GM21515 (cell line): ENCODE measurements around the gene ASB18.
"Not testable (repeated sequence)": the region's sequence is repeated elsewhere in the genome, so short reads cannot be mapped to it uniquely, and the experiment has no call there.

Experiments used
- ATAC-seq: cut with Tn5 transposase; IDR thresholded peaks from one replicate; pipeline ENCODE4 v1.9.1; 2021; ENCODE audit not compliant: unreplicated experiment

ASB18 gene, protein sequence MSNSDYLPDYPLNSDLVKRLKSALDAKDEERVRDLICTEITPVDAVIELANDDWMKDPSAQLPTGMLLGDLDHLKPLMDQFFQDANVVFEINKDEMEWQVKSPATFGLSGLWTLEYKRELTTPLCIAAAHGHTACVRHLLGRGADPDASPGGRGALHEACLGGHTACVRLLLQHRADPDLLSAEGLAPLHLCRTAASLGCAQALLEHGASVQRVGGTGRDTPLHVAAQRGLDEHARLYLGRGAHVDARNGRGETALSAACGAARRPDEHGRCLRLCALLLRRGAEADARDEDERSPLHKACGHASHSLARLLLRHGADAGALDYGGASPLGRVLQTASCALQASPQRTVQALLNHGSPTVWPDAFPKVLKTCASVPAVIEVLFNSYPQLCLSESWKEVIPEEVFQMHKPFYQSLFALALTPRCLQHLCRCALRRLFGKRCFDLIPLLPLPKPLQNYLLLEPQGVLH

GRCh38 chr2:236264256-236264655, at the start of gene ASB18:
TSS of gene ASB18 (minus strand) at chr2:236264406. CDS start at chr2:236264345, 61 bp downstream.
- ATAC-seq = no peak

- no peak for ATAC-seq
Observed at GRCh38 chr2:236311286-236311685, 47.1 kb upstream of the ASB18 start.

- ATAC-seq = no peak
Observed at GRCh38 chr2:236309669-236310029, 45.4 kb upstream of the ASB18 start.

- ATAC-seq = no peak
Observed at GRCh38 chr2:236308855-236309668, 44.9 kb upstream of the ASB18 start.

DNA sequence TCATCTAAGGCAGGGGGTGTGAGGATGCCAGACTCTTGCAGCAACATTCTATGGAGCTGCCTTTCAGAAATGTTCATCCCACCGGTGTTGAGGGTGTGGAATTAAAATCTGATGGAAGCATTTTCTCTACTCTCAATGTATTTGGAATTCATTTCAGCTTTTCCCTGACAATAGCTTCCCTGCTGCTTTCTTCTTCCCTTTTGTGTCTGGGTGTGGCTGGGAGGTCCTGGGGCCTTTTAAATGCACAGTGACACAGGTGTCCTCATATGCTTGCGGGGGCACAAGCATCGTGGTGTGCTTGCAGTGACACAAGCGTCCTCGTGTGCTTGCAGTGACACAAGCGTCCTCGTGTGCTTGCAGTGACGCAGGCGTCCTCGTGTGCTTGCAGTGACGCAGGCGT, 43.4 kb upstream of the ASB18 start:
- ATAC-seq = no peak

DNA sequence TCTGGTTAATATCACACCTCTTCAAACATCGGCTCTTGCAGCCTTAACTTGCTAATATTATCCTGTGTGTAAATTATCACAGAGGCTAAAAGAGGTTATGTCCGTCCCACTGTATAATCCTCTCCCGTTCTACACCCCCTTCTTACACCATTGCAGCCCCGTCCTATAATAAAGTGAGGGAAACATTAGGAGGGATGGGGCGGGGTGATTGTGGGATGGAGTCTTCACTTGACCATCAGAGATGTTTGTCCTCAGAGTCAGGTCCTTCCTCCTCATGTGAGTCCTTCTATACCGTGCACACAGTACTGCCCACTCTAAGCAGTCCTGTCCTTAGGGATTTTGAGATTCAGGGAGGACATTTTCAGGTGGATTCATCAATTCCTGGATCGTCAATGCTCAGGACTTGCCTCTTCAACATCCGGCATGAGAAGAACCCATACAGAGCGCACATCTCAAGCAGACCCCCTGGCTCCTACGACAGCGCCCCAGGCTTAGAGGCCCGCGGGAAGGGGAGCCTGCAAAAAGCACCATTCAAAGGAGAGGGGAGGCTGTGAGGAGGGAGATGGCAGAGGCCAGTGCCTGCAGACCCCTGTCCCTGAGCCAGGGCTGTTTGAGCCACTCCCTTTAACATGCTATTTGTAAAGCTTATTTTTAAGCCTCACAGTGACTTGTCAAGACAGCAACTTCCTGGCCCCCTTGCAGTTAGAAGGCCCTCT, 42.8 kb upstream of the ASB18 start:
- no peak for ATAC-seq

DNA sequence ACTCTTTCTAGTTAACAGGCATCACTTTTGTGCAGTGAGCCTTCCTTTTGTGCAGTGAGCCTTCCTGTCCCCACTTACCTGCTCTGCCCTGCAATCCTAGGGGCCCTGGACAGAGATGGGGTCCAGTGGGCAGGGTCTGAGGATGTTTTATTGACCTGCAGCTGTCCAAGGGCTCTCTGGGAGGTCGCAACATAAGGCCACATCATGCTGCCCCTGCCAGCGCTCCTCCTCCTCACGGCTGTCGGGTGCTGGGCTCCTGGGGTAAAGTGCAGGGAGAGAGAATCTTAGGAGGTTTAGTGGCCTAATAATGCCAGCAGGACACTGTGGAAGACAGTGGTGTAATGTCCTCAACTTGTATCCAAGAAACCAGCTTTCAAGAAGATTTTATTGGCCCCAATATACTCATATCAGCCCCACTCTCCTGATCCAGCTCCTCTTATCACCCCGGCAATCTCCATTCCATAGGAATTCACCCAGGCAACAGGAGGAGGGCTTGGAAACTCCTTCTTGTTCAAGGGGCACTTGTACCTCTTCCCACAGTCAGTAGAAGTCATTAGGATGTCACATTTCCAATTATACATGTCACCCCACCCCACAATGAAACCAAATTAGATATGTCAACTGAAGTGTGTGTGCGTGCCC, 41.9 kb upstream of the ASB18 start:
- ATAC-seq = no peak

GRCh38 chr2:236305531-236305930, 41.3 kb upstream of the ASB18 start:
- no peak for ATAC-seq

DNA sequence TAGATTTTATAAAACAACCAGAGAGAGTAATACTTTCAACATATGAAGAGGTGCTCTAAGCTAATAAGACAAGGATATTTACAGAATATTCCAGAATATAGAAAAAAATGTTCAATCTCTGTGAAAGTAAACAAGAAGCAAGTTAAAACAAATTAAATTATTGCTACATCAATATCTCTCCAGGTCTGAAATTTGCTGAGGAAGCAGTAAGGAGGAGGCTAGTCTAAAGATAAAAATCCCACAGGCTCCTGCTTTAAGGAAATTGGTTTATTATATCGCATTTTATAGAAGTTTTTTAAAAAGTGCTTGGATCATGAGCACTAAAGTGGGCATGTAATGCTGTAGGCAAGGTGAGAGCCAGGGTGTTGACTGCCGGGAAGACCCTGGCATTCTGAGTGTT, 39.7 kb upstream of the ASB18 start:
- no peak for ATAC-seq

DNA sequence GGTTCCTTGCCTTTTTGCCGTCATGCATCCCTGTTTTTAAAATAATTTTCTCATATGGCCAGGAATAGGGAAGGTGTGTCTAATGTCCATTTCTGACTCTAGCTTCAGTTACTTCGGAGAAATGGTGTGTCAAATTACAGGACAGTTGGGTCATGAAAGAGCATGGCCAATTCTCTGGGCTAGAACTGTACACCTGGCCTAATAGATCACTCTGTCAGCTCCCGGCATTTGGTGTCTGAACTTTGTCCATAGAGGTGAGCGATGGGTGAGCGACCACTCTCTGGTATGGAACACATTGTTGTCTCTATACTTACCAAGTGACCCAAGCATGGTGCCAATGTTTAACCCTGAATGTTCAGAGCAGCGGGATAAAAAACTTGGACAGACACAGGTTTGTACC, 38.3 kb upstream of the ASB18 start:
- ATAC-seq = no peak

GRCh38 chr2:236298924-236299475, 34.8 kb upstream of the ASB18 start:
- ATAC-seq = no peak

- no peak for ATAC-seq
Observed at GRCh38 chr2:236295481-236295880, 31.3 kb upstream of the ASB18 start.

- no peak for ATAC-seq
Observed at GRCh38 chr2:236294647-236295046, 30.4 kb upstream of the ASB18 start.

- ATAC-seq = no peak
Observed at GRCh38 chr2:236293241-236293810, 29.1 kb upstream of the ASB18 start.

DNA sequence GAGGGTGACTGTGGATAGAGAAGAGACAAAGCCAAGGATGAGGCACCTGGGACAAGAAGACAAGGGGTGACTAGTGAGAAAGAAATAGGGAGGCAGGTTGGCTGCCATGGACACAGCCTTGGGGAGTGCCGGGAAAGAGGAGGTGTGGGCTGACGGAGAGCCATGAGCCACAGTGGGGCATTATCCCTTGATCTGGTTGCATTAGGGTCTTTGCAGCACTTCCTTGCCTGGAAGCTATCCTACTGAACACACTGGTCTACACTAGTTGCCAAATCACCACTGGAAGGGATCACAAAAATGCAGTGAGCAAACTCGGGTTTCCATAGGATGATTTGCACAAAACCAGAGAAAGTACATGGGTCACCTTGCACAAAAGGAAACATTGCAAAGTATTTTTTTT, 27.7 kb upstream of the ASB18 start:
- no peak for ATAC-seq

- ATAC-seq = no peak
Observed at GRCh38 chr2:236291476-236291875, 27.3 kb upstream of the ASB18 start.

DNA sequence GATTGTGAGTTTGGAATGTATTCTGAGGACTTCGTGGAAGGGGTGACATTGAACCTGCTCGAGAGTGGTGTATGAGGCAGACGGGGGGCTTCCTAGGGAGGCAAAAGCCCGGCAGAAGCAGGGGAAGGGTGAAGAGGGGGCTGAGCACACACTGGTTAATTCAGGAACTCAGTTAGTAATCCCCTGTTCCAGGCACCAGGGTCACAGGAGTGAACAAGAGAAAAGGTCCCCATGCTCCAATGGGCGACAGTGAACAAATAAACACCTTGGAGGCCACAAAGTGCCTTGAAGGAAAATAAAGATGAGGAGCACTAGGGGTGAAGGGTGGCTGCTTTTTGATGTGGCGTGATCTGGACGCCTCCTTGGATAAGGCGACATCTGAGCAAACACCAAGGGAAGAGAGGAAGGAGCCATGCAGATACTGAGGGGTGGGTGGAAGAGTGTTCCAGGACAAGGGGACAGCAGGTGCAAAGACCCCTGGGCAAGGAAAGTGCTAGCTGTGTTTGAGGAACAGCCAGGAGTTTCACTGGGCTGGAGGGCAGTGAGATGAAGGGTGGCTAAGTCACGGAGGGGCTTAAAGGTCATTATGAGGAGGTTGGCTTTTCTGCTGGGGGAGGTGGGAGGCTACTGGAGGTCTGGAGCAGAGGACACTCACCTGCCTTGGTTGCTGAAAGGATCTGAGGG, 26.7 kb upstream of the ASB18 start:
- no peak for ATAC-seq

DNA sequence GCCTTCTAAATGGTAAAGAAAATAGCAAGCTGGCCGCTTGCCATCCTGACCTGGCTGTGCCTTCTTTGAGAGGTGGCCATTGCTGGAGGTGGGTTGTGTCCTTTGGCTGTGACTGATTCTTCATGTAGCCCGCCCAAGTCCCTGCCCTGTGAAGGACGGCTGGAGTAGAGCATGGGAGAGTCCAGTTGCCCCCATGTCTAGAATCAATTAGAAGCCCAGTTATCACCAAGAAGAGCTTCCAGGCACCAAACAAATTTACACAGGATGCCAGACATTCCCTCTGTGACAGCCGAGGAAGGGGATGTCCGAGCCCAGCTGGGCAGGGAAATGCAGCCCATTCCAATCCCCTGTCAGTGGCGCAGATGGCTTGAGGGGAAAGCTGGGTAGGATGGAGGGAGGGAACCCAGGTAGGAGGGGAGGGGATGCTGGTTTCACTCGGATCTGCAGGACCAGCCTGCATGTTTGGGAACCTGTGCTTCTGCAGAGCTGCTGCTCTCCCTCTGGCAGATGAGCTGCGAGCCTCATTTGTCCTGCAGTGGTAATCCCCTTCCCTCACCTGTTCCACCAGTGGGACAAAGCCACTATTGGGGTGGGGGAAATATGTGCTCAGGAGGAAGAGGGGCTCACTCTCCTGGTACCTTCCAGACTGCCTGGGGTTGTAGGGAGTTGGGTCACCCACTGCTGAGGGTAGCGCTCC, 25.7 kb upstream of the ASB18 start:
- ATAC-seq = no peak

DNA sequence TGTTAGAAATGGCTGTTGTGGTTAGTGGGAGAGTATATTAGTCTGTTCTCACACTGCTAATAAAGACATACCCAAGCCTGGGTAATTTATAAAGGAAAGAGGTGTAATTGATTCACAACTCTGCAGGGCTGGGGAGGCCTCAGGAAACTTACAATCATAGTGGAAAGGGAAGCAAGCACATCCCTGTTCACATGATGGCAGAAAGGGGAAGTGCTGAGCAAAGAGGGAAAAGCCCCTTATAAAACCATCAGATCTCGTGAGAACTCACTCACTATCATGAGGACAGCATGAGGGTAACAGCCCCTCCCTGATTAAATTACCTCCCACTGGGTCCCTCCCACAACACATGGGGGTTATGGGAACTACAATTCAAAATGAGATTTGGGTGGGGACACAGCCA, 24.2 kb upstream of the ASB18 start:
- ATAC-seq = not testable (repeated sequence)
